ENCODE results near the gene RBM47. TPM values are rescaled to one million over a fixed set of nuclear protein-coding genes. Genes with fewer than 3 reads are reported as not detected.

Gene RBM47
- total RNA-seq, 1 experiment from 2014 or later = 70.3 TPM

DNA sequence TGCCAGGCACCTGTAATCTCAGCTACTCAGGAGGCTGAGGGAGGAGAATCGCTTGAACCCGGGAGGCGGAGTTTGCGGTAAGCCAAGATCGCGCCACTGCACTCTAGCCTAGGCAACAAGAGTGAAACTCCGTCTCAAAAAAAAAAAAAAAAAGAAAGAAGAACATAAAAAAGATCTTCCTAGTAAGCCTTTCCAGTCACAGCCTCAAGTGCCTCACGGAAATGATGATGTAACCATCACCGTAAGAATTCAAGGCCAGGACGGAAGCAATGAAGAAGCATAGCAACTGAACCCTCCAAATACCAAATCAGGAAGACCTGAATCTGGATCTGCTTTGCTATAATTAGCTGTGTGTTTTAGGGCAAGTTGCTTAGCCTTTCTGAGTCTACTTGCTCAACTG lies 28.8 kb downstream of the RBM47 start:
- Histone ChIP-seq H3T11ph (ENCODE audit: low read length) (no peak overlapping the region), H3K18ac (ENCODE audit: insufficient read length, low read depth, low read length) (no peak overlapping the region), H2AFZ (ENCODE audit: low read length) (no peak overlapping the region), H3K23ac (ENCODE audit: insufficient read length, low read depth, low read length) (no peak overlapping the region), H3K27me3 (ENCODE audit: insufficient read depth, low read length) (no peaks in the 10 kb centered on the region), H3K27ac (ENCODE audit: insufficient read length, low read depth, low read length) (no peak overlapping the region), H2BK5ac (ENCODE audit: insufficient read length, low read length) (no peak overlapping the region), H4K91ac (ENCODE audit: insufficient read length, low read depth, low read length) (no peak overlapping the region), H2BK15ac (ENCODE audit: low read depth, low read length) (no peak overlapping the region), H4K5ac (ENCODE audit: insufficient read length, low read depth, low read length) (no peak overlapping the region), H4K8ac (replicated peaks; ENCODE audit: insufficient read length, low read depth, low read length) (no peak overlapping the region), H3K79me2 (ENCODE audit: insufficient read depth, low read length) (peaks cover 21% of the 10 kb centered on the region; the same call in 1 of the 2 replicates), H2AK5ac (ENCODE audit: insufficient read length, low read length) (no peak overlapping the region), H3K23me2 (ENCODE audit: insufficient read length, low read depth, low read length, poor library complexity, severe bottlenecking) (no peaks in the 10 kb centered on the region), H3K9ac (ENCODE audit: extremely low read depth, insufficient read length, low read length) (no peak overlapping the region), H4K20me1 (ENCODE audit: control insufficient read depth, insufficient read depth, insufficient read length) (no peaks in the 10 kb centered on the region), H3K9me3 (ENCODE audit: control insufficient read depth, low read depth, low read length) (no peaks in the 10 kb centered on the region), H2BK20ac (ENCODE audit: low read depth, low read length, poor library complexity, severe bottlenecking) (no peak overlapping the region), H3K4me2 (ENCODE audit: insufficient read depth, insufficient read length, low read length) (no peak overlapping the region), H3K56ac (ENCODE audit: insufficient read length, low read depth, low read length) (no peak overlapping the region), H3K79me1 (ENCODE audit: insufficient read depth, low read depth, low read length, poor library complexity, severe bottlenecking) (no peaks in the 10 kb centered on the region), H3K4me1 (ENCODE audit: insufficient read depth, low read length) (no peaks in the 10 kb centered on the region), H2BK120ac (ENCODE audit: low read depth, low read length, poor library complexity, severe bottlenecking) (no peak overlapping the region), H2BK12ac (ENCODE audit: insufficient read length, low read depth, low read length) (no peak overlapping the region), H3K14ac (ENCODE audit: insufficient read depth, low read length) (no peak overlapping the region), H3K4ac (ENCODE audit: low read depth, low read length) (no peak overlapping the region)
- Mint-ChIP-seq H3K4me3 (no peak overlapping the region), H3K27ac (no peak overlapping the region), H3K9me3 (no peaks in the 10 kb centered on the region), H3K36me3 (ENCODE audit: insufficient read depth in 1 of 3, low read depth in 3 of 3) (peaks cover 0 to 21% (median 8%) of the 10 kb centered on the region in 3 experiments; a peak in 4 of 7 replicates), H3K4me1 (no peaks in the 10 kb centered on the region), H3K27me3 (ENCODE audit: low read depth) (no peaks in the 10 kb centered on the region)
- no CpG with 5 or more reads among the region's 10 CpGs for WGBS (ENCODE audit: extremely low coverage, insufficient read length, low lambda C conversion rate)
- TF ChIP-seq, protein P1, sequence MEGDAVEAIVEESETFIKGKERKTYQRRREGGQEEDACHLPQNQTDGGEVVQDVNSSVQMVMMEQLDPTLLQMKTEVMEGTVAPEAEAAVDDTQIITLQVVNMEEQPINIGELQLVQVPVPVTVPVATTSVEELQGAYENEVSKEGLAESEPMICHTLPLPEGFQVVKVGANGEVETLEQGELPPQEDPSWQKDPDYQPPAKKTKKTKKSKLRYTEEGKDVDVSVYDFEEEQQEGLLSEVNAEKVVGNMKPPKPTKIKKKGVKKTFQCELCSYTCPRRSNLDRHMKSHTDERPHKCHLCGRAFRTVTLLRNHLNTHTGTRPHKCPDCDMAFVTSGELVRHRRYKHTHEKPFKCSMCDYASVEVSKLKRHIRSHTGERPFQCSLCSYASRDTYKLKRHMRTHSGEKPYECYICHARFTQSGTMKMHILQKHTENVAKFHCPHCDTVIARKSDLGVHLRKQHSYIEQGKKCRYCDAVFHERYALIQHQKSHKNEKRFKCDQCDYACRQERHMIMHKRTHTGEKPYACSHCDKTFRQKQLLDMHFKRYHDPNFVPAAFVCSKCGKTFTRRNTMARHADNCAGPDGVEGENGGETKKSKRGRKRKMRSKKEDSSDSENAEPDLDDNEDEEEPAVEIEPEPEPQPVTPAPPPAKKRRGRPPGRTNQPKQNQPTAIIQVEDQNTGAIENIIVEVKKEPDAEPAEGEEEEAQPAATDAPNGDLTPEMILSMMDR (conservative IDR thresholded peaks at IDR 0.05) = no peak
- DNase-seq = no peak

Measured in H9 (cell line).